ENCODE data around the gene SQSTM1. TPM values are rescaled to one million over a fixed set of nuclear protein-coding genes. Genes with fewer than 3 reads are reported as not detected.
A peak's percentile ranks its signal among the peaks of the same experiment; 100 is the strongest.

Gene SQSTM1
- total RNA-seq, 4 donors from 2014 or later, result 105 to 236 (median 149) TPM

- 87% methylated on average over 3 of the region's 3 CpGs; no CpG with 5 or more reads in 1 of the 2 donors for WGBS, 2 donors
- H3K9me3 ChIP-seq, result no peaks in the 10 kb centered on the region
- no peak for DNase-seq
- intact Hi-C loops (cut with DNase I), result no loop called here
- H3K27ac ChIP-seq, result peak overlapping the region in 3 of 4 donors; percentile 81 to 93 (median 88)
- peak overlapping the region in 3 of 4 donors; percentile 48 to 70 (median 68) for H3K4me3 ChIP-seq
- no peaks in the 10 kb centered on the region for H3K27me3 ChIP-seq
- H3K36me3 ChIP-seq, result peaks cover 16 to 26% (median 17%) of the 10 kb centered on the region in 3 donors
- no peak for TF ChIP-seq CTCF (IDR thresholded peaks at IDR 0.05)
- no peak for TF ChIP-seq POLR2A (IDR thresholded peaks at IDR 0.05)
- peaks cover 41 to 66% (median 43%) of the 10 kb centered on the region in 3 donors for H3K4me1 ChIP-seq
These were observed 26.1 kb upstream of the SQSTM1 start for GRCh38 chr5:179794575-179794974.

DNA sequence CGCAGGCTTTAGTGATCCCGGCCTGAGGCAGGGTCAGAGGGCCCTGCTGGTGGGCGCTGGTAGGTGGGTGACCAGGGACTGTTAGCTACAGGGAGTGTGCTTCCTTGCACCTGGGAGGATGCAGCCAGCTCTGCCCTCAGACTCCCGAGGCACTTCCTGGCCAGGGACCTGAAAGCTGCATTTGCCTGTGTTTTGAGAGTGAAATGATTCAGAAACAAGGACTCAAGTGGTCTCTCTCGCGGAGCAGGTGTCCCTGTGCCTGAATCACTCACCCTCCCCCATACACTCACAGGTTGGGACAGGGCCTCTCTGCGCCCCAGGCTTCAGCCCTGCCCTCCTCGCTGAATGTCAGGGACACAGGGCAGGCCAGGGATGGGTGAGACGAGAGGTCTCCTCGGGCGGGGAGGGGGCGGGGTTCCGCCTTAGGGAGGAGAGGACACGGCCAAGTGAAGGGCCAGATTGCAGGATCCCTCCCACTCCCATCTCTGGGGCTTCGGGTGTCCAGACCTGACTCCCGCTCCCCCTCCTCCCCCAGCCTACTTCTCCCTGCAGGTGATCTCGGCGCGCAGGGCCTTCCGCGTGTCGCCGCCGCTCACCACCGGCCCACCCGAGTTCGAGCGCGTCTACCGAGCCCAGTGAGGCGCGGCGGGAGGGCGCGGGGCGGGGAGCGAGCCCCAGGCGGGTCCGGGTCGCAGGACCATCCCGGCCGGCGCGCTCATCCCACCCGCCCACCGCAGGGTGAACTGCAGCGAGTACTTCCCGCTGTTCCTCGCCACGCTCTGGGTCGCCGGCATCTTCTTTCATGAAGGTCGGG lies 25.4 kb upstream of the SQSTM1 start:
- no peak for TF ChIP-seq CTCF (IDR thresholded peaks at IDR 0.05)
- TF ChIP-seq POLR2A (IDR thresholded peaks at IDR 0.05), result peak in 1 of 4 donors; percentile 16
- Histone ChIP-seq H3K4me3 (peak overlapping the region; percentile 48 to 70 (median 58)), H3K36me3 (peaks cover 21 to 33% (median 22%) of the 10 kb centered on the region in 3 donors), H3K9me3 (no peaks in the 10 kb centered on the region), H3K27ac (peak overlapping the region; percentile 81 to 93 (median 86)), H3K27me3 (no peaks in the 10 kb centered on the region), H3K4me1 (peaks cover 41 to 66% (median 43%) of the 10 kb centered on the region in 3 donors)
- 33 to 35% methylated on average over 4 to 5 of the region's 53 CpGs for WGBS, 2 donors
- DNase-seq, result no peak
- intact Hi-C loops (cut with DNase I), result loop anchor here (5.0 kb wide), 1 partner anchor 112 kb away; the partner anchor contains the start of gene TBC1D9B

GRCh38 chr5:179795863-179796833 lies 24.6 kb upstream of the SQSTM1 start:
- peak overlapping the region; percentile 81 to 93 (median 86) for H3K27ac ChIP-seq
- H3K4me3 ChIP-seq, result peak overlapping the region; percentile 48 to 70 (median 58)
- peaks cover 21 to 42% (median 26%) of the 10 kb centered on the region in 3 donors for H3K36me3 ChIP-seq
- no peaks in the 10 kb centered on the region for H3K27me3 ChIP-seq
- H3K9me3 ChIP-seq, result no peaks in the 10 kb centered on the region
- 5 to 36% methylated on average over 6 to 20 of the region's 113 CpGs for WGBS, 2 donors
- no peak for DNase-seq
- H3K4me1 ChIP-seq, result peaks cover 41 to 67% (median 43%) of the 10 kb centered on the region in 3 donors
- peak in 2 of 4 donors; percentile 36 to 45 for TF ChIP-seq POLR2A (IDR thresholded peaks at IDR 0.05)
- peak; percentile 64 to 97 (median 91) for TF ChIP-seq CTCF (IDR thresholded peaks at IDR 0.05)
- intact Hi-C loops (cut with DNase I), result loop anchor here (5.0 kb wide), 1 partner anchor 111 kb away; the partner anchor contains the start of gene TBC1D9B

GRCh38 chr5:179796877-179797608 lies 23.7 kb upstream of the SQSTM1 start:
- peak overlapping the region; percentile 81 to 93 (median 86) for H3K27ac ChIP-seq
- peaks cover 21 to 48% (median 30%) of the 10 kb centered on the region in 3 donors for H3K36me3 ChIP-seq
- no peak for DNase-seq
- 74 to 80% methylated on average over 9 to 15 of the region's 21 CpGs for WGBS, 2 donors
- intact Hi-C loops (cut with DNase I), result loop anchor here (5.0 kb wide), 1 partner anchor 110 kb away; the partner anchor contains the start of gene TBC1D9B
- peaks cover 46 to 68% (median 48%) of the 10 kb centered on the region in 3 donors for H3K4me1 ChIP-seq
- H3K27me3 ChIP-seq, result no peaks in the 10 kb centered on the region
- TF ChIP-seq POLR2A (IDR thresholded peaks at IDR 0.05), result no peak
- H3K9me3 ChIP-seq, result no peaks in the 10 kb centered on the region
- H3K4me3 ChIP-seq, result peak overlapping the region in 3 of 4 donors; percentile 48 to 70 (median 68)

Measured in esophagus squamous epithelium (tissue), 5 donors.